Putamen (tissue), 1 donor: ENCODE data around the gene F10.

Source experiments
- DNase-seq: peaks from one replicate; pipeline ENCODE4 v3.0.0-alpha.2; 2016; ENCODE audit warnings: low spot score

The F10 gene

GRCh38 chr13:113137691-113138298 is 15.2 kb downstream of the F10 start:
- DNase-seq, result no peak

- DNase-seq, result no peak
Observed at GRCh38 chr13:113138792-113139551, 16.4 kb downstream of the F10 start.

- DNase-seq, result no peak
Observed at GRCh38 chr13:113139577-113139976, 17.0 kb downstream of the F10 start.

- DNase-seq, result no peak
Observed at GRCh38 chr13:113140677-113141600, 18.3 kb downstream of the F10 start.

- DNase-seq, result no peak
Observed at GRCh38 chr13:113141601-113141970, 19.0 kb downstream of the F10 start.

GRCh38 chr13:113142876-113143275 is 20.3 kb downstream of the F10 start:
- DNase-seq, result no peak

- DNase-seq, result no peak
Observed at GRCh38 chr13:113143466-113144254, 21.1 kb downstream of the F10 start.

GRCh38 chr13:113144255-113144629 is 21.6 kb downstream of the F10 start:
- DNase-seq, result no peak

- DNase-seq, result no peak
Observed at GRCh38 chr13:113145496-113145895, 22.9 kb downstream of the F10 start.

- DNase-seq, result no peak
Observed at GRCh38 chr13:113145911-113146598, 23.5 kb downstream of the F10 start.

- no peak for DNase-seq
Observed at GRCh38 chr13:113146750-113147149, 24.2 kb downstream of the F10 start.

- DNase-seq, result no peak
Observed at GRCh38 chr13:113147206-113147605, 24.6 kb downstream of the F10 start.

GRCh38 chr13:113148407-113148806 is 25.8 kb downstream of the F10 start:
- no peak for DNase-seq

GRCh38 chr13:113148940-113149503 is 26.4 kb downstream of the F10 start:
- no peak for DNase-seq

GRCh38 chr13:113149711-113150549 is 27.3 kb downstream of the F10 start:
- no peak for DNase-seq

GRCh38 chr13:113150550-113151365 is 28.2 kb downstream of the F10 start:
- no peak for DNase-seq

- DNase-seq, result no peak
Observed at GRCh38 chr13:113151745-113152690, 29.4 kb downstream of the F10 start.

GRCh38 chr13:113152691-113152983 is 30.0 kb downstream of the F10 start:
- no peak for DNase-seq
